ENCODE measurements around the gene MFAP1.

Gene MFAP1, protein sequence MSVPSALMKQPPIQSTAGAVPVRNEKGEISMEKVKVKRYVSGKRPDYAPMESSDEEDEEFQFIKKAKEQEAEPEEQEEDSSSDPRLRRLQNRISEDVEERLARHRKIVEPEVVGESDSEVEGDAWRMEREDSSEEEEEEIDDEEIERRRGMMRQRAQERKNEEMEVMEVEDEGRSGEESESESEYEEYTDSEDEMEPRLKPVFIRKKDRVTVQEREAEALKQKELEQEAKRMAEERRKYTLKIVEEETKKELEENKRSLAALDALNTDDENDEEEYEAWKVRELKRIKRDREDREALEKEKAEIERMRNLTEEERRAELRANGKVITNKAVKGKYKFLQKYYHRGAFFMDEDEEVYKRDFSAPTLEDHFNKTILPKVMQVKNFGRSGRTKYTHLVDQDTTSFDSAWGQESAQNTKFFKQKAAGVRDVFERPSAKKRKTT

GRCh38 chr15:43824302-43825246, at the start of gene MFAP1:
Gene MFAP1 (minus strand): TSS chr15:43824690. CDS start chr15:43824569, 121 bp downstream.
- Histone ChIP-seq H2AFZ (ENCODE audit: low read depth) (peak within 1 kb of the TSS; percentile 77), H3K27ac (peak within 1 kb of the TSS; percentile 66), H3K27me3 (ENCODE audit: insufficient read depth, low read depth) (no peaks in the 10 kb centered on the region), H3K9ac (peak within 1 kb of the TSS; percentile 70), H3K4me2 (peak within 1 kb of the TSS; percentile 54), H3K36me3 (ENCODE audit: insufficient read depth) (no peaks in the 10 kb centered on the region; the same call in 1 of the 2 replicates), H4K20me1 (ENCODE audit: insufficient read depth) (no peaks in the 10 kb centered on the region), H3K79me2 (ENCODE audit: insufficient read depth, low read depth) (peaks cover 91% of the 10 kb centered on the region), H3K4me3 (IDR thresholded peaks at IDR 0.05; ENCODE audit: insufficient read depth, low read depth, low read length) (no peak within 1 kb of the TSS), H3K4me1 (ENCODE audit: low read depth, poor library complexity, severe bottlenecking) (peaks cover 41% of the 10 kb centered on the region)
- TF ChIP-seq, protein P1, sequence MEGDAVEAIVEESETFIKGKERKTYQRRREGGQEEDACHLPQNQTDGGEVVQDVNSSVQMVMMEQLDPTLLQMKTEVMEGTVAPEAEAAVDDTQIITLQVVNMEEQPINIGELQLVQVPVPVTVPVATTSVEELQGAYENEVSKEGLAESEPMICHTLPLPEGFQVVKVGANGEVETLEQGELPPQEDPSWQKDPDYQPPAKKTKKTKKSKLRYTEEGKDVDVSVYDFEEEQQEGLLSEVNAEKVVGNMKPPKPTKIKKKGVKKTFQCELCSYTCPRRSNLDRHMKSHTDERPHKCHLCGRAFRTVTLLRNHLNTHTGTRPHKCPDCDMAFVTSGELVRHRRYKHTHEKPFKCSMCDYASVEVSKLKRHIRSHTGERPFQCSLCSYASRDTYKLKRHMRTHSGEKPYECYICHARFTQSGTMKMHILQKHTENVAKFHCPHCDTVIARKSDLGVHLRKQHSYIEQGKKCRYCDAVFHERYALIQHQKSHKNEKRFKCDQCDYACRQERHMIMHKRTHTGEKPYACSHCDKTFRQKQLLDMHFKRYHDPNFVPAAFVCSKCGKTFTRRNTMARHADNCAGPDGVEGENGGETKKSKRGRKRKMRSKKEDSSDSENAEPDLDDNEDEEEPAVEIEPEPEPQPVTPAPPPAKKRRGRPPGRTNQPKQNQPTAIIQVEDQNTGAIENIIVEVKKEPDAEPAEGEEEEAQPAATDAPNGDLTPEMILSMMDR (conservative IDR thresholded peaks at IDR 0.05; ENCODE audit: low read depth, low read length) = no peak

- no peaks in the 10 kb centered on the region for H3K27me3 ChIP-seq (ENCODE audit: insufficient read depth, low read depth)
- H3K9ac ChIP-seq = no peak overlapping the region
- TF ChIP-seq, protein P1 (conservative IDR thresholded peaks at IDR 0.05; ENCODE audit: low read depth, low read length) = no peak
- H3K36me3 ChIP-seq (ENCODE audit: insufficient read depth) = no peaks in the 10 kb centered on the region
- no peaks in the 10 kb centered on the region for H3K4me1 ChIP-seq (ENCODE audit: low read depth, poor library complexity, severe bottlenecking)
- no peak overlapping the region for H2AFZ ChIP-seq (ENCODE audit: low read depth)
- no peak overlapping the region for H3K4me2 ChIP-seq
- no peaks in the 10 kb centered on the region for H3K79me2 ChIP-seq (ENCODE audit: insufficient read depth, low read depth)
- no peaks in the 10 kb centered on the region for H4K20me1 ChIP-seq (ENCODE audit: insufficient read depth)
- H3K27ac ChIP-seq = no peak overlapping the region
- no peak overlapping the region for H3K4me3 ChIP-seq (IDR thresholded peaks at IDR 0.05; ENCODE audit: insufficient read depth, low read depth, low read length)
Measured at GRCh38 chr15:43873651-43874050, 49.2 kb upstream of the MFAP1 start.

GRCh38 chr15:43872416-43873020, 48.0 kb upstream of the MFAP1 start:
- Histone ChIP-seq H3K4me1 (ENCODE audit: low read depth, poor library complexity, severe bottlenecking) (no peaks in the 10 kb centered on the region), H3K27ac (no peak overlapping the region), H3K4me2 (no peak overlapping the region), H3K36me3 (ENCODE audit: insufficient read depth) (no peaks in the 10 kb centered on the region), H3K79me2 (ENCODE audit: insufficient read depth, low read depth) (no peaks in the 10 kb centered on the region), H3K9ac (no peak overlapping the region), H3K4me3 (IDR thresholded peaks at IDR 0.05; ENCODE audit: insufficient read depth, low read depth, low read length) (no peak overlapping the region), H3K27me3 (ENCODE audit: insufficient read depth, low read depth) (no peaks in the 10 kb centered on the region), H4K20me1 (ENCODE audit: insufficient read depth) (no peaks in the 10 kb centered on the region; the same call in 1 of the 2 replicates), H2AFZ (ENCODE audit: low read depth) (no peak overlapping the region)
- TF ChIP-seq, protein P1 (conservative IDR thresholded peaks at IDR 0.05; ENCODE audit: low read depth, low read length) = no peak; the same call in none of the 2 replicates

DNA sequence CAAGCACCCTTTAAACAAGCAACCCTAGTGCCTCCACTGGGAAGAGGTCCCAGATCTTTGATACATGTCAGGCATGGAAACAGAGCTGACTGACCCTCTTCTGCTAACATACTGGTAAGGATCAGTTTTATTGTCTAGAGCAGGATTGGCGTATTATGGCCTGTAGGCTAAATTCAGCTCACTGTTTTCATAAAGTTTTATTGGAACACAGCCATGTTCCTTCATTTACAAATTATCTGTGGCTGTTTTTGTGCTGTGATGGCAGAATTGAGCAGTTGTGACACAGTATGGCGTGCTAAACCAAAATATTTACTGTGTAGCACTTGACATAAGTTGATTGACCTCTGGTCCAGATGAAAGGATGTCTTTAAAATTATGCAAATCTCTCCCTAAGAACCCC, 47.3 kb upstream of the MFAP1 start:
- no peak overlapping the region for H2AFZ ChIP-seq (ENCODE audit: low read depth)
- TF ChIP-seq, protein P1 (conservative IDR thresholded peaks at IDR 0.05; ENCODE audit: low read depth, low read length) = no peak
- H4K20me1 ChIP-seq (ENCODE audit: insufficient read depth) = no peaks in the 10 kb centered on the region; the same call in 1 of the 2 replicates
- H3K4me2 ChIP-seq = no peak overlapping the region
- H3K36me3 ChIP-seq (ENCODE audit: insufficient read depth) = no peaks in the 10 kb centered on the region
- H3K27me3 ChIP-seq (ENCODE audit: insufficient read depth, low read depth) = no peaks in the 10 kb centered on the region
- no peaks in the 10 kb centered on the region for H3K4me1 ChIP-seq (ENCODE audit: low read depth, poor library complexity, severe bottlenecking)
- no peak overlapping the region for H3K4me3 ChIP-seq (IDR thresholded peaks at IDR 0.05; ENCODE audit: insufficient read depth, low read depth, low read length)
- H3K9ac ChIP-seq = no peak overlapping the region
- H3K27ac ChIP-seq = no peak overlapping the region
- no peaks in the 10 kb centered on the region for H3K79me2 ChIP-seq (ENCODE audit: insufficient read depth, low read depth)

Measured in KMS-11 (cell line).